Measurements from ENCODE around the gene SASH3. TPM values are rescaled to one million over a fixed set of nuclear protein-coding genes. Genes with fewer than 3 reads are reported as not detected.
A peak's percentile ranks its signal among the peaks of the same experiment; 100 is the strongest.

Gene SASH3
- polyA plus RNA-seq, 1 donor from 2014 or later, result 203 TPM

GRCh38 chrX:129785160-129785947 is 5.6 kb downstream of the SASH3 start:
- H3K27ac Mint-ChIP-seq, result peak overlapping the region; percentile 80 to 87 (median 87)
- peak overlapping the region; percentile 54 to 93 (median 82) for H3K4me3 Mint-ChIP-seq
- no peaks in the 10 kb centered on the region for H3K9me3 Mint-ChIP-seq
- peaks cover 2% of the 10 kb centered on the region for H3K27me3 Mint-ChIP-seq
- H3K36me3 Mint-ChIP-seq, result peaks cover 6% of the 10 kb centered on the region
- H3K4me1 Mint-ChIP-seq, result peaks cover 26 to 64% (median 51%) of the 10 kb centered on the region in 3 donors

GRCh38 chrX:129786210-129786651 is 6.5 kb downstream of the SASH3 start:
- H3K4me1 Mint-ChIP-seq, result peaks cover 22 to 60% (median 51%) of the 10 kb centered on the region in 3 donors
- peak overlapping the region; percentile 77 to 93 (median 84) for H3K4me3 Mint-ChIP-seq
- peak overlapping the region; percentile 80 to 87 (median 87) for H3K27ac Mint-ChIP-seq
- peaks cover 2% of the 10 kb centered on the region for H3K27me3 Mint-ChIP-seq
- H3K36me3 Mint-ChIP-seq, result peaks cover 6% of the 10 kb centered on the region
- H3K9me3 Mint-ChIP-seq, result no peaks in the 10 kb centered on the region

DNA sequence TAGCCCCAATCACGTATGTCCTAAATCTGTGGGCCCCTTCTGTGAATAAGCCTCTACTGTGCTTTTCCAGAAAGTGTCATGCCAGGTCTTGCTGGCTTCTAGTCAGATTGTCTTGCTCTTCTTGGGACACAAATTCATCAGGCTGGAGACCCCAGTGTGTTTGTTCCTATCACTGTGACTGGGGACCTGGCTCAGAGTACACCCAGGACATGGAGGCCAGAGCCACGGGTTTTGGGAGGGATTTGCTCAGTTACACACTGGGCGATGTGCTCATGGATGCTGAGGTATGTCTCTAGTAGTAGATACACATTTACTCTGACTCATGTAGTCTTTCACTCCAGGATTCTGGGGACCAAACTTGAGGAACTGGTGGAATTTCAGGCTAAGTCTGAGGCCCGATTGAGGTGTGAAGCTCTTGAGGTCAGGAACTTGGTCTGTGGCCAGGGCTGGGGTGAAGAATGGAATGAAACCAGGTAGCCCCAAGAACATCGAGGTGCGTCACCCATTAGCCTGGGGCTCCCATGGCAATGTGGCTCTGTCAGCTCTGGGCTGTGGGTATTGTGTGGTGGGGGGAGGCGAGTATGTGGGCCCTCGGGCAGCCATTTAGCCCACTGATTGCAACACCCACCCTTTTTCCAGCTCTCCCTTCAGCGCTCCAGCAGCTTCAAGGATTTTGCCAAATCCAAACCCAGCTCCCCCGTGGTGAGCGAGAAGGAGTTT is 7.7 kb downstream of the SASH3 start:
- peaks cover 2% of the 10 kb centered on the region for H3K27me3 Mint-ChIP-seq
- peak overlapping the region; percentile 34 to 87 (median 80) for H3K27ac Mint-ChIP-seq
- peaks cover 6% of the 10 kb centered on the region for H3K36me3 Mint-ChIP-seq
- peaks cover 18 to 51% (median 45%) of the 10 kb centered on the region in 3 donors for H3K4me1 Mint-ChIP-seq
- no peaks in the 10 kb centered on the region for H3K9me3 Mint-ChIP-seq
- H3K4me3 Mint-ChIP-seq, result peak overlapping the region in 3 of 4 donors; percentile 60 to 83 (median 65)

DNA sequence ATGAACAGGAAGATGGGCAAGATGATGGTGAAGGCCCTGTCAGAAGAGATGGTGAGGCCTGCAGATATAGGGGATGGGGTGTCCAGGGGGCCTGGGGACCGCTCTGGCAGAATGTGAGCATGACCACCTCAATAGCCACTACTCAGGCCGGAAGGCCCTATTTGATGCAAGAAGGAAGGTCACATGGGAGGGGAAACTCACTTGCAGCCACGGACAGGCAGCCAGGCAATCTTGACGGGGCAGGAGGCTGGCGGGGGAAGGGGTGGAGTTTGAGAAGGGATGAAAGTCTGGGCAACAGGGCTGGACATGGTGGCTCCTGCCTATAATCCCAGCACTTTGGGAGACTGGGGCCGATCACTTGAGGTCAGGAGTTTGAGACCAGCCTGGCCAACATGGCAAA is 8.8 kb downstream of the SASH3 start:
- Mint-ChIP-seq H3K4me3 (peak overlapping the region in 2 of 4 donors; percentile 9 to 76), H3K27me3 (peaks cover 2% of the 10 kb centered on the region), H3K9me3 (no peaks in the 10 kb centered on the region), H3K27ac (peak overlapping the region in 1 of 3 donors; percentile 40), H3K4me1 (peaks cover 11 to 41% (median 38%) of the 10 kb centered on the region in 3 donors), H3K36me3 (peaks cover 8% of the 10 kb centered on the region)

DNA sequence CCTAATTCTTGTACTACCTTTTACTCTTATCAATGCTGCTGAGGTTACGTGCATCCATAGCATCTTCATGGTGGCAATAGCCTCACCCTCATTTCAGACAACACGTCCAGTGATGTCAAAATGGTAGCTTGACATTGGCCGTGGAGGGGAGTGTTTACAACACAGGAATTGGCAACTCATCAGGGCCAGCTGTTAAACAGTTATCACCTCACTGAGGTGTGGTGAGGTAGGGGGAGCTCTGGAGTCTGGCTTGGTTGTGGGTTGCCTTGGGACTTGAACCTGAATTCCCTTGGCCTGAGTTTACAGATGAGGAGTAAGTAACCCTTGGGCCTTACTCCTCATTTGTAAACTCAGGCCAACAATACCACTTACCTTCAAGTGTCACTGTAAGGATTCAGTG is 10.4 kb downstream of the SASH3 start:
- H3K27ac Mint-ChIP-seq, result peak overlapping the region in 1 of 3 donors; percentile 86
- no peaks in the 10 kb centered on the region for H3K9me3 Mint-ChIP-seq
- H3K36me3 Mint-ChIP-seq, result peaks cover 8% of the 10 kb centered on the region
- peaks cover 2% of the 10 kb centered on the region for H3K27me3 Mint-ChIP-seq
- peaks cover 7 to 27% (median 25%) of the 10 kb centered on the region in 3 donors for H3K4me1 Mint-ChIP-seq
- peak overlapping the region in 2 of 4 donors; percentile 25 to 55 for H3K4me3 Mint-ChIP-seq

DNA sequence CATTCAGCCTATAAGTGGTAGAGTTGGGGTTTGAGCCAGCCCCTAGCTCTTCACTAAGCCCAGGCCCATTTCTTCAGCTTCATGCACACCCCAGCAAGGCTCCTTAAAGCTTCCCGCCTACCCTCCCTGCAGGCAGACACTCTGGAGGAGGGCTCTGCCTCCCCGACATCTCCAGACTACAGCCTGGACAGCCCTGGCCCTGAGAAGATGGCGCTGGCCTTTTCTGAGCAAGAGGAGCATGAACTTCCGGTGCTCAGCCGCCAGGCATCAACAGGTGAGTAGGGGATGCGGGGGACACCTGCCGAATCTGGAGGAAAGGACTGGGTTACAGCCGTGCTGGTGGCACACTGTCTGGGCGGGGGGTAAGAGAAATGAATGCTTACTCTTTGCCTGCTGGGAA is 11.1 kb downstream of the SASH3 start:
- H3K4me1 Mint-ChIP-seq, result peaks cover 7 to 20% (median 20%) of the 10 kb centered on the region in 3 donors
- peaks cover under 1% of the 10 kb centered on the region for H3K27me3 Mint-ChIP-seq
- H3K4me3 Mint-ChIP-seq, result no peak overlapping the region
- H3K9me3 Mint-ChIP-seq, result no peaks in the 10 kb centered on the region
- H3K36me3 Mint-ChIP-seq, result peaks cover 8% of the 10 kb centered on the region
- peak overlapping the region in 1 of 3 donors; percentile 31 for H3K27ac Mint-ChIP-seq

DNA sequence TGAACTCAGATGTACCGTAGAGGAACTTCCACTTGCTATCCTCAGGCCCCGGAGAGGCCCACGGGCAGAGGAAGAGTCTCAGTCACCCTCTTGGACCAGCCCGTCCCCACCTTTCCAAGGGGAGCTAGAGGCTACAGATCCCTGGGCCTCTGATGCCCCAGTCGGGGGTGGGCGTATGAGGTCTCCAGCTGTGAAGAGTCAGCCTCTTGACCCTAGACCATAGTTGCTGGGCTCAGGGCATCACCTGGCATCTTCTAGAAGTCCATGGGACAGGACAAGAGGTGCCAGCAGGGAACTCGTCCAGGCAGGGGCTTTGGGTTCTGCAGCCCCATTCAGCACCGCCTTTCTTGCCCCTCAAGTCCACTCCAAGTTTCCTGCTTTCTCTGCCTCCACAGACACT is 11.6 kb downstream of the SASH3 start:
- H3K27ac Mint-ChIP-seq, result peak overlapping the region in 1 of 3 donors; percentile 31
- H3K9me3 Mint-ChIP-seq, result no peaks in the 10 kb centered on the region
- peaks cover 10% of the 10 kb centered on the region for H3K36me3 Mint-ChIP-seq
- H3K4me1 Mint-ChIP-seq, result peaks cover 3 to 15% (median 15%) of the 10 kb centered on the region in 3 donors
- no peaks in the 10 kb centered on the region for H3K27me3 Mint-ChIP-seq
- peak overlapping the region in 1 of 4 donors; percentile 55 for H3K4me3 Mint-ChIP-seq

DNA sequence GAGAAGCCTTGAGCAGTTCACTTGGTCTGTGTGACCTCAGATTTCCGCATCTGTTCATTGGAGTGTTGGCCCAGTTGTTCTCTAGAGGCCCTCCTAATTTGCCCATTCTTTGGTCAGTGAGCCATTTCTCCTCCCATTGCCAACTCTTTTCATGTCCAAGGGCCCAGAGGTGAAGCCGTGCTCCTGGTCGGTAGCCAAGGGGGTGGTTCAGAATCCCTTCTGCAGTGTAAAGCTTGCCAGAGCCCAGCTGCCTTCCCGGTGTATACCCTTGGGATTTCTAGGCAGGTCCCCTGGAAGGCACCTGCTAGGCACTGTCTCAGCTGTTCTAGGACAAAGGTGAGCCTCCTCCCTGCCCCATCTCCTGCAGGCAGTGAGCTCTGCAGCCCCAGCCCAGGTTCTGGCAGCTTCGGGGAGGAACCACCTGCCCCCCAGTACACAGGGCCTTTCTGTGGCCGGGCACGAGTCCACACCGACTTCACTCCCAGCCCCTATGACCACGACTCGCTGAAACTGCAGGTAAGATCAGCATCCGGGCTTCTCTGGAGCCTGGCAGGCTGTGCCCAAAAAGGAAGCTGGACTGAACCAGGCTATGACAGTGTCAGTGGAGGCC is 12.3 kb downstream of the SASH3 start:
- Mint-ChIP-seq H3K9me3 (no peaks in the 10 kb centered on the region), H3K4me3 (no peak overlapping the region), H3K4me1 (peaks cover 0 to 10% (median 10%) of the 10 kb centered on the region in 3 donors), H3K27me3 (no peaks in the 10 kb centered on the region), H3K36me3 (peaks cover 10% of the 10 kb centered on the region), H3K27ac (peak overlapping the region in 1 of 3 donors; percentile 31)

DNA sequence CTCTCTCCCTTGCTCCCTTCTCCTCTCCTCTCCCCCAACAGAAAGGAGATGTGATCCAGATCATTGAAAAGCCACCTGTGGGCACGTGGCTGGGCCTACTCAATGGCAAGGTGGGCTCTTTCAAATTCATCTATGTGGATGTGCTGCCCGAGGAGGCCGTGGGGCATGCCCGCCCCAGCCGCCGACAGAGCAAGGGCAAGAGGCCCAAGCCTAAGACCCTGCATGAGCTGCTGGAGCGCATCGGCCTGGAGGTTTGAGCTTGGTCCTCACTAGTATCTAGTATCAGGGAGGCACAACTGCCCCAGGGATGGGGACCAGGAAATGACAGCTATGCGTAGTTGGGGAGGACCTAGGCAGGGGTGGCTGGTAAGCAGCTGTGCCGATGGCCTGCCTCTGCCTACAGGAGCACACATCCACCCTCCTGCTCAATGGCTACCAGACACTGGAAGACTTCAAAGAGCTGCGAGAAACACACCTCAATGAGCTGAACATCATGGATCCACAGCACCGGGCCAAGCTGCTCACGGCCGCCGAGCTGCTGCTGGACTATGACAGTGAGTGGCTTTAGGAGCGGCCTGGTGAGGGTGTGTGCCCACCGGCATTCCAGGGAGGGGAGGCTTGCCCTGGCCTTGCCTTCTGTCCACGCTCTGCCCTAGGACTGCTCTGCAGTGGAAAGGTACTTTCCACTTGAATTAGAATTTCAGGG is 13.0 kb downstream of the SASH3 start:
- Mint-ChIP-seq H3K36me3 (peaks cover 7% of the 10 kb centered on the region), H3K27me3 (no peaks in the 10 kb centered on the region), H3K9me3 (no peaks in the 10 kb centered on the region), H3K4me1 (peaks cover 0 to 4% (median 4%) of the 10 kb centered on the region in 3 donors), H3K27ac (peak overlapping the region in 2 of 3 donors; percentile 31 to 51), H3K4me3 (peak overlapping the region in 1 of 4 donors; percentile 73)

DNA sequence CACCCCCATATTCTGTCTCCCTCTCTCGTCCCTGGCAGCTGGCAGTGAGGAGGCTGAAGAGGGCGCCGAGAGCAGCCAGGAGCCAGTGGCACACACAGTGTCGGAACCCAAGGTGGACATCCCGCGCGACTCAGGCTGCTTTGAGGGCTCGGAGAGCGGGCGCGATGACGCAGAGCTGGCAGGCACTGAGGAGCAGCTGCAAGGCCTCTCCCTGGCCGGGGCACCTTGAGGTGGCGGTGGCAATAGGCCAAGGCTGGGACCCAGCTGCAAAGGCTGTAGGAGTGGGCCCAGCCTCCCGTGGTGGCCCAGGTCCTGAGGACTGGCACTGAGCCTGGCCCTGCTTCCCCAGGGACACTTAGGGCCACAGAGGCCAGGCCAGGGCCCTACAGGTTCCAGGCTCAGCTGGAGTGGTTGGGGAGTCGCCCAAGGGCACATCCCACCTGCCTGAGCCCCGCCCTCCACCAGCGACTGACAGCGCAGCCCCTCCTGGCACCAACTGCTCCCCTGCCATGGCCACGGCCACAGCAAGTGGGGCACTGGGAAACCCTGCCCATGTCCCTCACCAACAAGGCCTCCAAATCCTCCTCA is 13.9 kb downstream of the SASH3 start:
- no peak overlapping the region for H3K27ac Mint-ChIP-seq
- no peak overlapping the region for H3K4me3 Mint-ChIP-seq
- H3K9me3 Mint-ChIP-seq, result no peaks in the 10 kb centered on the region
- peaks cover 6% of the 10 kb centered on the region for H3K36me3 Mint-ChIP-seq
- peaks cover 0 to 2% (median 2%) of the 10 kb centered on the region in 3 donors for H3K4me1 Mint-ChIP-seq
- H3K27me3 Mint-ChIP-seq, result no peaks in the 10 kb centered on the region

DNA sequence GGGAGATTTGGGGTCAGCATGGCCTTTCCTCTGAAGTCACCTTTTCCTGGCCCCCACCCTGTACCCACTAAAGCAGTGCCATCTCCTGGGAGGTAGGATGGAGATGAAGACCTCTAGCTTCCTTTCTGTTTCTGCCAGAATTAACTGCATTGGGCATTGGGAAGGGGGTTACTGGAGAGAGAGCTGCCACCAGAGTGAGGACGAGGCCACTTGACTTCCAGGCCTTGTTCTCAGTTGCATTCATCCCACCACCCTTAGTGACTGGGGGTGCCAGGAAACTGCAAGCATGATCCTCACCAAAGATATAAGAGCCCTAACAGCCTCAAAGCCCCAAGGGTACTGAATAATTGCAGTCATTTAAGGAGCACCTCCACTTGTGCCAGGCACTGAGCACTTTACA is 15.8 kb downstream of the SASH3 start:
- Mint-ChIP-seq H3K36me3 (peaks cover 10% of the 10 kb centered on the region), H3K27ac (peak overlapping the region; percentile 50 to 69 (median 53)), H3K4me3 (no peak overlapping the region)

DNA sequence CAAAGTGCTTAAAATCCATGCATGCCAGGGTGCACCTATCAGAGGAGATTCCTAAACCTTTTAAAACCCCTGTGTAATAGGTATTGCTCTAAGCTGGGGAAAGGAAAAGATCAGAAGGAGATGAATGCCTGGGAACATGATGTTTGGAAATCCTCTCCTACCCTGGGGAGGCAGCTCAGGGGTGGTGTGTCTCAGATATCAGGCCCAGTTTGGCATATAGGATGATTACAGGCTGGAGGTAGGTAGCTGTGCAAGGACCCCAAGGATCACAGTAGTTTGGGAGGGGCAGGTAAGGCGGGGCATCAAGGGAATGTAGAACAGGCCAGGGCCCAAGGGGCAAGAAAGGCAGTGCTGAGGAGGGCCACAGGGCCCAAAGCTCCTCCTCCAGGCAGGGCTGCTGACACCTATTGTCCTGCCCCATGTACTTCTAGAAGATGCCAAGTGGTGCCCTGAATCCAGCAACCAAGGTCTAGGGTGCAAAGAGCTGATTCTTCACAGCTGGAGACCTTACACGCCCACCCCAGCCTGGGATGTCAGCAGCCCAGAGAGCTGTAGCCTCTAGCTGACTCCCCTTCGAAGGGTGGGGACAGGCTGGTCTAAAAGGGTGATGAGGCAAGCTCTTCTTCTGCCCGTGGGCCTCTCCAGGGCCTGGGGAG is 17.6 kb downstream of the SASH3 start:
- Mint-ChIP-seq H3K4me1 (peaks cover 0 to 5% (median 2%) of the 10 kb centered on the region in 3 donors), H3K4me3 (no peak overlapping the region), H3K36me3 (peaks cover 10% of the 10 kb centered on the region), H3K27ac (peak overlapping the region in 1 of 3 donors; percentile 1), H3K9me3 (no peaks in the 10 kb centered on the region), H3K27me3 (no peaks in the 10 kb centered on the region)

More for the DNA sequence above, 15.8 kb downstream of the SASH3 start:
- no peaks in the 10 kb centered on the region for H3K9me3 Mint-ChIP-seq
- H3K27me3 Mint-ChIP-seq, result no peaks in the 10 kb centered on the region
- peaks cover 0 to 5% (median 2%) of the 10 kb centered on the region in 3 donors for H3K4me1 Mint-ChIP-seq

GRCh38 chrX:129798456-129798855 is 18.7 kb downstream of the SASH3 start:
- peaks cover 0 to 5% (median 2%) of the 10 kb centered on the region in 3 donors for H3K4me1 Mint-ChIP-seq
- no peaks in the 10 kb centered on the region for H3K9me3 Mint-ChIP-seq
- H3K27ac Mint-ChIP-seq, result peak overlapping the region in 2 of 3 donors; percentile 10 to 90
- H3K4me3 Mint-ChIP-seq, result no peak overlapping the region
- H3K36me3 Mint-ChIP-seq, result peaks cover 7% of the 10 kb centered on the region
- no peaks in the 10 kb centered on the region for H3K27me3 Mint-ChIP-seq

All from IgD-negative memory B cell (primary cell).